ENCODE measurements around the gene IL4R. TPM values are rescaled to one million over a fixed set of nuclear protein-coding genes. Genes with fewer than 3 reads are reported as not detected.

IL4R gene
- total and polyA plus RNA-seq, 9 donors: 11.3 to 39.5 (median 17.4) TPM

DNA sequence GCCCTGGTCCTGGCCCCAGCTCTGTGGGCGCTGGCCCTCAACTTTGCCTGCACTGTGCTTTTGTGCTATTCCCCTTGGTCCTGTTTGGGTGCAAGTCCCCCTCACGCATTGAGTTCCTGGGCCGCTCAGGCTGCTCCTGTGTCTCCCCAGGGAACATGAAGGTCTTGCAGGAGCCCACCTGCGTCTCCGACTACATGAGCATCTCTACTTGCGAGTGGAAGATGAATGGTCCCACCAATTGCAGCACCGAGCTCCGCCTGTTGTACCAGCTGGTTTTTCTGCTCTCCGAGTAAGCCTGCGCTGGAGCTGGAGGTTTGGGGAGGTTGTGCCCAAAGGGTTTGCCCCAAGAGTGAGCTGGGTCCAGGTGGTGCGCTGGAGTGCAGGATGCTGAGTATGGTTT is 28.2 kb downstream of the IL4R start:
- intact Hi-C loops (cut with DNase I): loop anchor here in 1 of 4 donors (10.0 kb wide), 1 partner anchor 57 kb away; no protein-coding TSS in a partner anchor
- WGBS, 3 donors: 97 to 98% (median 97%) methylated on average over 11 of the region's 11 CpGs
- H3K27ac ChIP-seq: no peak overlapping the region

DNA sequence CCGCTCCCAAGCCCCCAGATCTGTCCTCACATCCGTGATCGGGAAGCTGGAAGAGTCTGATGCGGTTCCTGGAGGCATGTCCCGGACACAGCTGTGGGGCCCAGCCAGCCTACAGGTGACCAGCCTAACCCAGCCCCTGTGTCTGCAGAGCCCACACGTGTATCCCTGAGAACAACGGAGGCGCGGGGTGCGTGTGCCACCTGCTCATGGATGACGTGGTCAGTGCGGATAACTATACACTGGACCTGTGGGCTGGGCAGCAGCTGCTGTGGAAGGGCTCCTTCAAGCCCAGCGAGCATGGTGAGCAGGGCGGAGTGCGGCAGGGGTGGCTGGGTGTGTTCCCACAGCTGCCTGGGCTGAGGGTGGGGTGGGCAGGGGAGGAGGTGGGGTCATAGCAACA is 30.9 kb downstream of the IL4R start:
- no peaks in the 10 kb centered on the region for H3K4me1 ChIP-seq (ENCODE audit: insufficient read depth)
- no peak overlapping the region for H3K4me3 ChIP-seq
- WGBS, 3 donors: 88 to 96% (median 93%) methylated on average over 15 of the region's 15 CpGs
- DNase-seq: no peak
- no peak overlapping the region for H3K27ac ChIP-seq
- no peaks in the 10 kb centered on the region for H3K27me3 ChIP-seq
- no peaks in the 10 kb centered on the region for H3K9me3 ChIP-seq
- TF ChIP-seq POLR2A (IDR thresholded peaks at IDR 0.05) (no peak), EP300 (IDR thresholded peaks at IDR 0.05) (no peak)
- TF ChIP-seq, protein P1, sequence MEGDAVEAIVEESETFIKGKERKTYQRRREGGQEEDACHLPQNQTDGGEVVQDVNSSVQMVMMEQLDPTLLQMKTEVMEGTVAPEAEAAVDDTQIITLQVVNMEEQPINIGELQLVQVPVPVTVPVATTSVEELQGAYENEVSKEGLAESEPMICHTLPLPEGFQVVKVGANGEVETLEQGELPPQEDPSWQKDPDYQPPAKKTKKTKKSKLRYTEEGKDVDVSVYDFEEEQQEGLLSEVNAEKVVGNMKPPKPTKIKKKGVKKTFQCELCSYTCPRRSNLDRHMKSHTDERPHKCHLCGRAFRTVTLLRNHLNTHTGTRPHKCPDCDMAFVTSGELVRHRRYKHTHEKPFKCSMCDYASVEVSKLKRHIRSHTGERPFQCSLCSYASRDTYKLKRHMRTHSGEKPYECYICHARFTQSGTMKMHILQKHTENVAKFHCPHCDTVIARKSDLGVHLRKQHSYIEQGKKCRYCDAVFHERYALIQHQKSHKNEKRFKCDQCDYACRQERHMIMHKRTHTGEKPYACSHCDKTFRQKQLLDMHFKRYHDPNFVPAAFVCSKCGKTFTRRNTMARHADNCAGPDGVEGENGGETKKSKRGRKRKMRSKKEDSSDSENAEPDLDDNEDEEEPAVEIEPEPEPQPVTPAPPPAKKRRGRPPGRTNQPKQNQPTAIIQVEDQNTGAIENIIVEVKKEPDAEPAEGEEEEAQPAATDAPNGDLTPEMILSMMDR (IDR thresholded peaks at IDR 0.05): no peak
- intact Hi-C loops (cut with DNase I): loop anchor here in 1 of 4 donors (10.0 kb wide), 1 partner anchor 60 kb away; no protein-coding TSS in a partner anchor
- H3K36me3 ChIP-seq: no peaks in the 10 kb centered on the region

More for the DNA sequence above, 28.2 kb downstream of the IL4R start:
- Histone ChIP-seq H3K9me3 (no peaks in the 10 kb centered on the region), H3K4me1 (ENCODE audit: insufficient read depth) (no peaks in the 10 kb centered on the region), H3K4me3 (no peak overlapping the region), H3K27me3 (no peaks in the 10 kb centered on the region), H3K36me3 (no peaks in the 10 kb centered on the region)
- DNase-seq: no peak
- TF ChIP-seq EP300 (IDR thresholded peaks at IDR 0.05) (no peak), POLR2A (IDR thresholded peaks at IDR 0.05) (no peak)
- TF ChIP-seq, protein P1 (IDR thresholded peaks at IDR 0.05): no peak

DNA sequence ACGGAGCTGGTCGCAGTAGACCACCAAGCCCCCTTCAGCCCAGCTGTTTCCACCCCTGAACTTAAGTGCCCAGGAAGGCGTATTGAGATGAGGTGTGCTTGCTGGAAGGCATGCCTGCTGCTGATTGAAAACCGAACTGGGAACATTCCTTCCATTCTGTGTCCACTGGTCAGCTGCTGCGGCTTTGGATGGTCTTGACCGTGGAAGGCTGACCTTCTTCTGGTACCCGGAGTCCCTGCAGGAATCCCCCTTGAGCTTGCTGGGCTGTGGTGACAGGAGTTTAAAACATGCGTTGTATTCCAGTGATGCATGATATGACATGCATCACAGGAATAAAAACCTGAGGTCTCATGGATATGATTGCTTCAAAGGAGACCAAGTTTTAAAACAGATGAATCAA is 31.4 kb downstream of the IL4R start:
- H3K4me1 ChIP-seq (ENCODE audit: insufficient read depth): no peaks in the 10 kb centered on the region
- 80 to 86% (median 82%) methylated on average over 8 of the region's 8 CpGs for WGBS, 3 donors
- TF ChIP-seq POLR2A (IDR thresholded peaks at IDR 0.05): no peak
- TF ChIP-seq, protein P1 (IDR thresholded peaks at IDR 0.05): no peak
- no peaks in the 10 kb centered on the region for H3K36me3 ChIP-seq
- no peak for DNase-seq
- no peak overlapping the region for H3K4me3 ChIP-seq
- intact Hi-C loops (cut with DNase I): loop anchor here in 1 of 4 donors (10.0 kb wide), 1 partner anchor 60 kb away; no protein-coding TSS in a partner anchor
- H3K27ac ChIP-seq: no peak overlapping the region
- H3K9me3 ChIP-seq: no peaks in the 10 kb centered on the region
- no peaks in the 10 kb centered on the region for H3K27me3 ChIP-seq

DNA sequence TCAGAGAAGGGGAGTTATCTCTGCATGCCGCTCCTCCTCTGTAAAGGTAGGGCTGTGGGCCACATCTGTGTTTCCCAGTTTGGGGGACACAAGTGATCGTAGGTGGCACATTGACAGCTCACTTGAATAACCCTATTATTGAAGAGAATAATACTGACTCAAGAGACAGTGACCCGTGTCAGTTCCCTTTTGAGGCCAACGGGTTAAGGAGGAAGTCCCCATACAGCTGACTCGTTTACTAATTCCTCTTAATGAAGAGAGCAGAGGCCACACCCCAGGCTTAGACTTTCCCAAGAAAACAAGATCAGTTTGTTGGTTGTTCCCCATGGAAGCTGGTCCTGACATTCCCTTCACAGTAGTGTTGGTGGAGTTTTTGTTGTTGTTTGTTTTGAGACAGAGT is 33.0 kb downstream of the IL4R start:
- 70 to 86% (median 73%) methylated on average over 5 of the region's 5 CpGs for WGBS, 3 donors

More for the DNA sequence above, 33.0 kb downstream of the IL4R start:
- intact Hi-C loops (cut with DNase I): loop anchor here in 1 of 4 donors (10.0 kb wide), 1 partner anchor 62 kb away; no protein-coding TSS in a partner anchor
- no peaks in the 10 kb centered on the region for H3K4me1 ChIP-seq (ENCODE audit: insufficient read depth)
- H3K27me3 ChIP-seq: no peaks in the 10 kb centered on the region
- no peak for TF ChIP-seq POLR2A (IDR thresholded peaks at IDR 0.05)
- TF ChIP-seq, protein P1 (IDR thresholded peaks at IDR 0.05): no peak
- TF ChIP-seq EP300 (IDR thresholded peaks at IDR 0.05): no peak
- no peak overlapping the region for H3K4me3 ChIP-seq
- H3K36me3 ChIP-seq: no peaks in the 10 kb centered on the region
- DNase-seq: no peak
- H3K9me3 ChIP-seq: no peaks in the 10 kb centered on the region
- H3K27ac ChIP-seq: no peak overlapping the region
